Measurements from ENCODE around the gene PDXK.

PDXK gene

DNA sequence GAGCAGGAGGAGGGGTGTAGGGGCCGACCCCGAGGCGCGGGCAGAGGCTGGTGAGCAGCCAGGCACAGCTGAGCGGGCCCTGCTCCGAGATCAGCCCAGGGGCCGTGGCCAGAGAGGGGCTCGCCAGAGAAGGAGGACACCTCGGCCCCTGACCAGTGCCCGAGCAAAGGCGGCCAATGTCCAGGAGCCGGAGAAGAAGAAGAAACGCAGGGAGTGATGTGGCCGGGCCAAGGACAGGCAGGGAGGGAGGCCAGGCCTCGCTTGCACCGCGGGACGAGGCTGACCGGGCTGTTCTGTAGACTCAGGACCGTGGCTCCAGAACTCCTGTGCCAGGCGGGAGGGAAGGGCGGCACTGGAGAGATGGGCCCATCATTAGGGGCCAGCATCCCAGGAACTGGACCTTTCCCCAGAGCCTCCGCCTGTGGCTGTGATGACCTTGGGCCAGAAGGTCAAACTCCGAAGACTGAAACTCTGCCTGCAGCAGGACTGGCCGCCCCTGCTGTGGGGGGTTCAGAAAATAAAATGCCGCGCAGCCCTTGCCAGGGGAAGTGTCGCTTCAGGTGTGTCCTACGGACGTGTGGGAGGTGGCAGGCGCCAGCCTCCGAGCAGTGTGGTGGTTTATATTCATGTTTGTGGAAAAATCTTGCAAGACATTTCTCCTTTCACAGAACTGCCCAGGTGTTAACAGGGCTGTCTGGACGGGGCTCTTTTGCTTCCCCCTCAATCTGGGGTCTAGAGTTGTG lies 84.8 kb downstream of the PDXK start:
- no peak for DNase-seq (ENCODE audit: low read depth in 3 of 3)

DNA sequence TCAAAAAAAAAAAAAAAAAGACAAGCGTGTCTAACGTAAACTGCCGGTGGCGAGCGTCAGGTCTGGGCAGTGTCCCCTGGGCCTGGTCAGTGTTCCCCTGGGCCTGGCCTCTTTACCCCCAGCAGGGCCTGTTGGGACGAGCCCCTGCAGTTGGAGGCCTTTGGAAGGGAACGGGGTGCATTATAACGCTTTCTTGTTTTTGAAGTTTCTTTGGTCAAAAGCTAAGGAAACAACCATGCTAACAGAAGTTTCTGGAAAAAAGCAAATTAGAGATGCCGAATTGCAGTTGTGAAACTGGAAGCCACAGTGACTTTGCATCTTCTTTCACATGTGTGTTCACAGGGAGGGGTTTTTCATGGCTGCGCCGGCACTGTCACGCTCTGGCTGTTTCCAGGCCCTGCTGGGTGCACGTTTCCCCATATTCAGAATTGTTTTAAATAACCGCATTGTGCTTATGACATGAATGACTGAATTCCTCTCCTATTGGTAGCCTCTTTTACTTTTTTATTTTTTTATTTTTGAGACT lies 86.4 kb downstream of the PDXK start:
- no peak for DNase-seq (ENCODE audit: low read depth in 3 of 3)

DNA sequence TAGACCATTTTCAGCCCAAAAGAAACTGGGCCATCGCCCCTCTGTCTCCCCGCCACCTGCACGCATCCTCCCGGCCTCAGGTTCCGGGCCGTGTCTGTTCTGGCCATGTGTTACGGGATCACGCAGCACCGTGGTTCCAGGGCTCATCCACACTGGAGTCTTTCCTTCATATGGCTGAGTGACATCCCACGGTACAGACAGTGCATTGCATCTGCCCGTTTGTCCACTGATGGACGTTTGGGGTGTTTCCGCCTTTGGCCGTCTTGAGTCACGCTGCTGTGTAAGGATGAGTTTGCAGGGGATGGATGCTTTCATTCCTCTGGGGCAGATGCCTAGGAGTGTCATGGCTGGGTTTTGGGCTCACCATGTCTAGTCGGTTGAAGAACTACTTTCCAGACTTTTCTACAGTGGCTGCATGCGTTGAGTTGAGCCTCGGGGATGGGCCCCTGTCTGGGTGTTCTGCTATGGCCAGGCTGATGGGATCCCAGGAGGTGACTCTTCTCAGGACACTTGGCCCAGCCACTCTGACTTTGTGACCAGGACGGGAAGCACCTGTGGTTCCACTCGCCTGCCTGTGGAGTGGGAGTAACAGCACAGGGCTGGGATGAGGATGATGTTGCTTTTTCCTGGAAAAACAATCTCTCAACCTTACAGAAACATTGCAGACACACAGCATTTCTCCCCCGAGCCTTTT lies 87.2 kb downstream of the PDXK start:
- DNase-seq (ENCODE audit: low read depth in 3 of 3): no peak

DNA sequence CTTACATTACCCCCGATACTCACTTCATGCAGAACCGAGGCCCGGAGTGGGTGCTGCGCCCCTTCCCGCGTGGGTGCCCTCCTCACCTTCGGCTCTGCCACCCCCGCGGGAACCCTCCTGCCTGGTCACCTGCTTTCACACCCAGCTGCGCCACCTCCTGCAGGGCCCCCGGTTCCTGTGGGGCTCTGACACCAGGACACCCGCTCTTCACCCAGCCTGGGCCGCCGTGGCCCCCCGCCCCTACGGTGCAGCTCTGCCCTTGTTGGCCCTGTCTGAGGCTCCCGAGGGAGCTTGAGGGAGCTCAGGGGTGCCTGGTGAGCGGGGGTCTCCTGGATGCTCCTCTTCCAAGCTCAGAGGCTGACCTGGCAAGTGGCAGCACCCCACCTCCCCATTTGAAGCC lies 89.4 kb downstream of the PDXK start:
- no peak for DNase-seq (ENCODE audit: low read depth in 3 of 3)

DNA sequence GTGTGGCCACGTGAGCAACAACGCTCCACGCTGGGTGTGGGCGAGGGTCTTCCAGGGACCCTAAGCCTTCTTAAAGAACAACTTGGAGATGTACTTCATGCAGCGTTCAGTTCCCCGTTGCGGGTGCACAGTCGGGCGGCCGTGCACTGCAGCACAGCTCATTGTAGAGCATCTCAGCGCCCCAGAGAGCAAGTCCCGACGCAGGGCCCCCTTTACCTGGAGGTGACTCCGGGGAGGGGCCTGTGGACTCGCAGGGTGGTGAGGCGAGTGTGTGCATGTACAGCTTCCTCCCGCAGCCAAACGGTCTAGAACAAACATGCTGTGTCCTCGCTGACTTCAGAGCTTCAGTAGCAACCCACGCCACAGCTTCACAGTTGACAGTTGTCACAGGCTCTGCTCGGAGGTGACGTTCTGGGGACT lies 89.9 kb downstream of the PDXK start:
- DNase-seq (ENCODE audit: low read depth in 3 of 3): no peak

DNA sequence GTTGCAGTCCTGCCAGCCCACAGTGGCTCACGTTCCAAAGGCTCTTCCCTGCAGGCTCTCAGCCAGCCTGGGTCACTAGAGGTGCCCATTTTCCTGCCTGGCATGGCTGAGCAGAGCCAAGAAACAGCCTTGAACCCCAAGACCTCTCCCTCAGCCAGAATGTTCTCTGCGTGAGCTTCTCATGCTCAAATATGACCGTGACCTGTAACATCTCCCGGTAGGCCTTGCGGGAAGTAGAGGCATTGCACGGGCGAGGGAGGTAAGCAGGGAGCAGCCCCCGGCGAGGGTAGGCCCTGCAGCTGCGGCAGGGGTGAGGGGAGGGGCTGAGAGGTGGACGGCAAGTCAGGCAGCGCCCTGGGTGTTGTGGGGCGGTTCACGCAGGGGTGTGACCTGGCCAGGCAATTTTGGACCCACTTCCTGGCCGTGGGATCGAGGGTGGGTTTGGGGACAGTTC lies 90.4 kb downstream of the PDXK start:
- no peak for DNase-seq (ENCODE audit: low read depth in 3 of 3)

DNA sequence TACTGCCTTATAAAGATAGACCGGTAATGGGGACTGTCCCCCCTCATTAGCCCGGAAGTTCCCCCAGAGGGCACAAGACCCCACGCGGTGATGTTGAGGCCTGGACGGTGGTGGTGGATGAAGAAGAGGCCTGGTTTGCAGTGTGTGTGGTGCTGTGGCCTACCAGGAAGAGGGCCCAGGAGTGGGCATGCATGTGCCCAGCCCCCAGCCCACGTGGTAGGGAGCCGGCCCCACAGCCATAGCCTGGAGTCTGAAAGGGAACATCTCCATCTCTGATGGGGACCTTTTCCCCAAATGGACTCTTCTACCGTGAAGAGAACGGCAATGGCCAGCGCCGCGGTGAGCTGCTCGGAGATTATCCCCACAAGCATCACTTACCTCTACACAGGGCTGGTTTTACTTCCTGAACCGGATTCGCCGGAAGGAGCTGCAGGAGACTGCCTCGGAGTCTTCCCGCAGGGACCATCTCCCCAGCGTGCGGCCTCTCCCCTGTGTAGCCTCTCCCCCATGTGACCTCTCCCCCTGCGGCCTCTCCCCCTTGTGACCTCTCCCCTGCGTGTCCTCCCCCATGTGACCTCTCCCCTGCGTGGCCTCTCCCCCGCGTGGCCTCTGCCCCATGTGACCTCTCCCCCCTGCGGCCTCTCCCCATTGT lies 91.0 kb downstream of the PDXK start:
- no peak for DNase-seq (ENCODE audit: low read depth in 3 of 3)

DNA sequence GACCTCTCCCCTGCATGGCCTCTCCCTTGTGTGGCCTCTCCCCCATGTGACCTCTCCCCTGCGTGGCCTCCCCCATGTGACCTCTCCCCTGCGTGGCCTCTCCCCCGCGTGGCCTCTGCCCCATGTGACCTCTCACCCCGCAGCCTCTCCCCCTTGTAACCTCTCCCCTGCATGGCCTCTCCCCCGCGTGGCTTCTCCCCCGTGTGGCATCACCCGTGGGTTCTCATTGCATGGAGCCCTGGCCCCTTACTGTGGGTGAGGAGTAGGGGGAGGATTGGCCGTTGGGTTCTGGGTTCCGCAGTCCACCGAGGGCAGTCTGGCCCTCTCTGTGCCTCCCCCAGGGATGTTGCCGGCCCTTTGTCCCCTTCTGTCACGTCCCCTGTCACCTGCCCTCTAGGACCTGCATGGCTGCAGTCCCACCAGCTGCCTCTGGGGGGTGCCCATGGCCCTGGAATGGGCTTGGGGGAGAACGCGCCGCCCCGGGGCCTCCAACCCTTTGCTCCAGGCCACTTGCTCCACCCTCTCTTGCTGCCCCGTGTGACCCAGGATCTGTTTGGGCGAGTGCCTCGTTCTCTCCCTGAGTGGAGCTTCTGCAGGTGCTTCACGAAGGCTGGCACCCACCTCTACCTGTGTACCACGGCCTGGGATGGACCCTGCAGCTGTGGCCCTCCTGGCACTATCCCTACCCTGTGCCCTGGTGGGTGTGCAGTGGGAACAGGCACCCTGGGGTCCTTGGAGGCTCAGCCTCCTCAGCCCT lies 91.8 kb downstream of the PDXK start:
- DNase-seq (ENCODE audit: low read depth in 3 of 3): peak; percentile 76 to 88 (median 81)

DNA sequence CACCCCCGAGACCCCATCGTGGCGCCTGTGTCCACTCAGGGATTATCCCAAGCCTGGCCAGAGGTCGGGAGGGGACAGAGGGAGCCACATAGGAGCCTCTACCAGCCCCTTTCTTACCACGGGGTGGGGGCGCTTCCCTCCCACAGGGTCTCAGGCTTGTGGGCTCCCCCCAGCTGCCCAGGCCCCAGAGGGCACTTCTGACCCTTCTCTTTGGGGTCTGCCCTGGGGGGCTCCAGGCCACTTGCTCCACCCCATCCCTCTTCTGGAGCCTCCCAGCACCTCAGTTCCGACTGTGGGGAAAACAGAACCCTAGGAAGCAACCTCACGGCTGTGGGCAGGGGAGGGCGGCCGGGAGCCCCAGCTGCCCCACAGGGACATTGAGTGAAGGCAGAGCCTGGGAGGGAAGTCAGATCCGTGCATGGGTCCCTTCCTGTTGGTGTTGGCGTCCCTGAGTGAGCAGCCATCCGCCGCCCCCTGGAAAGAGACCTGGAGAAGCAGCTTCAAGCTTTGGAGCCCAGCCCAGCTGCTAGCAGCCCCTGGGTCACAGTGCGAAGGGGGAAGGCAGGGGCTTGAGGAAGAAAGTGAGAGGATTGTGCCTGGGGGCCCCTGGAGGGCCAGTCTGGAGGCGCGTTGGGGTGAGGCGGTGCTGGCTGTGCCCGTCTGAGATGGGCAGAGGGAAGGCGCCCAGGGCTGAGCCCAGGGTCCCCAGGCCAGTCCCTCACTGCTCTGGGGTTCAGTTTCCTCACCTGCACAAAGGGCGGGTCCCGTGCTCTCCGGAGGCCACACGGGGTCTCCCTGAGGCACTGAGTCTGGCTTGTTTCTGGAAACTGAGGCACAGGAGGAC lies 92.6 kb downstream of the PDXK start:
- no peak for DNase-seq (ENCODE audit: low read depth in 3 of 3)

Data from stimulated activated CD4-positive, alpha-beta T cell treated with anti-CD3 and anti-CD28 coated beads, TNF-alpha, amount 100 ng/mL, for 4 hours (primary cell).